A673 (cell line): Measurements from ENCODE around the gene CRYGN. TPM values are rescaled to one million over a fixed set of nuclear protein-coding genes. Genes with fewer than 3 reads are reported as not detected.

Experiments used
- BruUV-seq: library from RNA; stranded (reverse); fragments of 400-500 nt; replicated peaks from 2 replicates; lab custom pipeline; 2021; lab: Mats Ljungman, UMichigan
- CTCF ChIA-PET: fragments of 300-600 bp; sonication (Branson Sonifier 250); formaldehyde crosslinking; loops from one replicate; lab custom pipeline; 2022; ENCODE audit warnings: antibody characterized with exemption; lab: Charles Lee
- POLR2A ChIA-PET: fragments of 300-600 bp; sonication (Branson Sonifier 250); formaldehyde crosslinking; loops from one replicate; lab custom pipeline; 2022; ENCODE audit warnings: antibody characterized with exemption; ENCODE audit not compliant: low non-redundant PET; lab: Charles Lee
- DNase-seq: peaks from one replicate; pipeline ENCODE4 v3.0.0-alpha.2; 2015; ENCODE audit warnings: low spot score
- H3K27ac ChIP-seq: fragments of 200-600 bp; sonication (generic); 2 replicates; pipeline ENCODE4 v1.5.1; 2016; ENCODE audit warnings: mixed run types, low read depth, mild to moderate bottlenecking, mixed read lengths, antibody characterized with exemption, low read length; ENCODE audit not compliant: poor library complexity, severe bottlenecking
- H3K27me3 ChIP-seq: fragments of 200-600 bp; sonication (generic); replicated peaks from 2 replicates; pipeline ENCODE4 v1.6.1; 2017; ENCODE audit warnings: mixed run types, low read depth, mild to moderate bottlenecking, mixed read lengths, antibody characterized with exemption, low read length; ENCODE audit not compliant: insufficient read depth, poor library complexity
- H3K36me3 ChIP-seq: fragments of 200-600 bp; sonication (generic); 2 replicates; pipeline ENCODE4 v1.6.1; 2016; ENCODE audit warnings: mixed run types, mild to moderate bottlenecking, mixed read lengths, antibody characterized with exemption, low read length; ENCODE audit not compliant: insufficient read depth, poor library complexity, severe bottlenecking
- H3K4me1 ChIP-seq: fragments of 200-600 bp; sonication (generic); 2 replicates; pipeline ENCODE4 v1.6.1; 2017; ENCODE audit warnings: mixed run types, mild to moderate bottlenecking, mixed read lengths, antibody characterized with exemption, low read length; ENCODE audit not compliant: insufficient read depth, poor library complexity, severe bottlenecking
- H3K4me3 ChIP-seq: fragments of 200-600 bp; sonication (generic); 2 replicates; pipeline ENCODE4 v1.5.1; 2016; ENCODE audit warnings: low read depth, mixed run types, mild to moderate bottlenecking, mixed read lengths, low read length; ENCODE audit not compliant: poor library complexity, severe bottlenecking
- H3K9me3 ChIP-seq: fragments of 200-600 bp; sonication (generic); 2 replicates; pipeline ENCODE4 v1.6.1; 2016; ENCODE audit warnings: mixed run types, low read depth, mild to moderate bottlenecking, mixed read lengths, antibody characterized with exemption, low read length; ENCODE audit not compliant: poor library complexity, severe bottlenecking
- EZH2 ChIP-seq: fragments of 200-600 bp; sonication (generic); IDR thresholded peaks from 2 replicates; pipeline ENCODE4 v1.6.1; 2017; ENCODE audit warnings: borderline replicate concordance, low read depth, mild to moderate bottlenecking, mixed read lengths, antibody characterized with exemption, low read length; ENCODE audit not compliant: poor library complexity, severe bottlenecking
- intact Hi-C: fragments of 100-400 bp; cut with micrococcal nuclease; formaldehyde crosslinking; loops from one replicate; pipeline ENCODE4 v1.10.0; 2022; ENCODE audit not compliant: unreplicated experiment
- total RNA-seq: library from RNA; stranded (reverse); gene quantifications from 2 replicates; pipeline ENCODE4 v1.2.3, GENCODE V29; 2021
- TF ChIP-seq, protein P1 (sequence below): fragments of 300-800, 200-600 bp; sonication (generic); conservative IDR thresholded peaks from 2 replicates; pipeline ENCODE4 v1.5.1; 2017; ENCODE audit warnings: low read depth, mild to moderate bottlenecking, antibody characterized with exemption, low read length, moderate library complexity, mixed read lengths

The CRYGN gene
- total RNA-seq, 1 experiment from 2014 or later = 0.13 TPM

DNA sequence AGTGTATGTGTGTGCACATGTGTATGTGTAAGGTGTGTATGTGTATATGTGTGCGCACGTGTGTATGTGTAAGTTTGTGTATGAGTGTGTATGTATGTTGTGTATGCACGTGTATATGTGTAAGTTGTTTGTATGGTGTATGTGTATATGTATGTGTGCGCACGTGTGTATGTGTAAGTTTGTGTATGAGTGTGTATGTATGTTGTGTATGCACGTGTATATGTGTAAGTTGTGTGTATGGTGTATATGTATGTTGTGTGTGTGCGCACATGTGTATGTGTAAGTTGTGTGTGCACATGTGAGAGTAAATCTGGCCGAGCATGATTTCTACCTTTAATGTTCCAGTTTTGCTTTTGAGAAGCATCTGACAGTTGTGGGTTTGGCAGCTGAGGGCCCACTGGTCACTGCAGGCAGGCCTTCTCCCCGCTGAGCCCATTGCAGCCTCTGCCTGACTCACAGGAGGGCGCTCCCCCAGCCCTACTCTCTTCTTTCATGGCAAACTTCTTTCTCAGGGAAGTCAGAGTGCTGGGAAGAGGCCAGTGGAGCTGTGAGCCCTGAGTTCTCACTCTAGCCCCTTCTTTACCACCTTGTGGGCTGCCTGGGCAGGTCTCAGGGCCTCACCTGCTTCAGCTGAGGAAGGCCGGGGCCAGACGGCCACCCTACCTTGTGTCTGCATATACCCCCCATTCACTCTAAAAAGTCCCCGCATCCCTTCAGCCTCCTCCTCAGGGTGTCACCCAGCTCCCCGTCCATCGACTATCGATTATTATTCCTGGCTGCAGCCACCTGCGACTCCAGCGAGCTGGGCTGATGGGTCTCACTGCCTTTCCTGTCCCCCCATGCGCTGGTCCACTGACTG lies 41.3 kb downstream of the CRYGN start:
- H3K4me3 ChIP-seq = no peak overlapping the region
- H3K27ac ChIP-seq = no peak overlapping the region
- ChIA-PET POLR2A (no interaction called here), CTCF (no interaction called here)
- no TSS peak for BruUV-seq
- TF ChIP-seq EZH2 = no peak
- TF ChIP-seq, protein P1, sequence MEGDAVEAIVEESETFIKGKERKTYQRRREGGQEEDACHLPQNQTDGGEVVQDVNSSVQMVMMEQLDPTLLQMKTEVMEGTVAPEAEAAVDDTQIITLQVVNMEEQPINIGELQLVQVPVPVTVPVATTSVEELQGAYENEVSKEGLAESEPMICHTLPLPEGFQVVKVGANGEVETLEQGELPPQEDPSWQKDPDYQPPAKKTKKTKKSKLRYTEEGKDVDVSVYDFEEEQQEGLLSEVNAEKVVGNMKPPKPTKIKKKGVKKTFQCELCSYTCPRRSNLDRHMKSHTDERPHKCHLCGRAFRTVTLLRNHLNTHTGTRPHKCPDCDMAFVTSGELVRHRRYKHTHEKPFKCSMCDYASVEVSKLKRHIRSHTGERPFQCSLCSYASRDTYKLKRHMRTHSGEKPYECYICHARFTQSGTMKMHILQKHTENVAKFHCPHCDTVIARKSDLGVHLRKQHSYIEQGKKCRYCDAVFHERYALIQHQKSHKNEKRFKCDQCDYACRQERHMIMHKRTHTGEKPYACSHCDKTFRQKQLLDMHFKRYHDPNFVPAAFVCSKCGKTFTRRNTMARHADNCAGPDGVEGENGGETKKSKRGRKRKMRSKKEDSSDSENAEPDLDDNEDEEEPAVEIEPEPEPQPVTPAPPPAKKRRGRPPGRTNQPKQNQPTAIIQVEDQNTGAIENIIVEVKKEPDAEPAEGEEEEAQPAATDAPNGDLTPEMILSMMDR = no peak
- H3K9me3 ChIP-seq = no peaks in the 10 kb centered on the region
- intact Hi-C loops = no loop called here
- no peak for DNase-seq
- H3K36me3 ChIP-seq = no peaks in the 10 kb centered on the region
- no peaks in the 10 kb centered on the region for H3K27me3 ChIP-seq
- H3K4me1 ChIP-seq = no peaks in the 10 kb centered on the region

- CTCF ChIA-PET = no interaction called here
- Histone ChIP-seq H3K4me1 (no peaks in the 10 kb centered on the region), H3K9me3 (no peaks in the 10 kb centered on the region), H3K27me3 (no peaks in the 10 kb centered on the region), H3K36me3 (no peaks in the 10 kb centered on the region), H3K4me3 (no peak overlapping the region), H3K27ac (no peak overlapping the region)
- BruUV-seq = no TSS peak
- POLR2A ChIA-PET = no interaction called here
- intact Hi-C loops = no loop called here
- TF ChIP-seq, protein P1 = no peak
- TF ChIP-seq EZH2 = no peak
- no peak for DNase-seq
These were observed 42.9 kb downstream of the CRYGN start for GRCh38 chr7:151397026-151397425.

- Histone ChIP-seq H3K36me3 (no peaks in the 10 kb centered on the region), H3K27ac (no peak overlapping the region), H3K4me1 (no peaks in the 10 kb centered on the region), H3K9me3 (no peaks in the 10 kb centered on the region), H3K4me3 (no peak overlapping the region), H3K27me3 (no peaks in the 10 kb centered on the region)
- CTCF ChIA-PET = no interaction called here
- no TSS peak for BruUV-seq
- DNase-seq = no peak
- POLR2A ChIA-PET = no interaction called here
- TF ChIP-seq EZH2 = no peak
- TF ChIP-seq, protein P1 = no peak
- intact Hi-C loops = no loop called here
These were observed 43.5 kb downstream of the CRYGN start for GRCh38 chr7:151396328-151396970.
